Calu3 (cell line): ENCODE data around the gene TSEN15. TPM values are rescaled to one million over a fixed set of nuclear protein-coding genes. Genes with fewer than 3 reads are reported as not detected.
A peak's percentile ranks its signal among the peaks of the same experiment; 100 is the strongest.

Source experiments
- BruUV-seq: library from RNA; stranded (reverse); fragments of 400-500 nt; replicated peaks from 2 replicates; lab custom pipeline; 2021; lab: Mats Ljungman, UMichigan
- CTCF ChIA-PET: fragments of 300-600 bp; sonication (Branson Sonifier 250); formaldehyde crosslinking; loops from one replicate; lab custom pipeline; 2022; ENCODE audit warnings: antibody characterized with exemption; lab: Charles Lee
- DNase-seq: peaks from one replicate; pipeline ENCODE4 v3.0.0; 2022
- H3K27ac Mint-ChIP-seq: one replicate; pipeline ENCODE4 v1.8.0; 2022; ENCODE audit warnings: mixed read lengths; ENCODE audit not compliant: unreplicated experiment
- H3K27me3 Mint-ChIP-seq: one replicate; pipeline ENCODE4 v1.8.0; 2022; ENCODE audit warnings: mixed read lengths; ENCODE audit not compliant: unreplicated experiment
- H3K36me3 Mint-ChIP-seq: one replicate; pipeline ENCODE4 v1.8.0; 2022; ENCODE audit warnings: mild to moderate bottlenecking, moderate library complexity, mixed read lengths; ENCODE audit not compliant: insufficient read depth, unreplicated experiment
- H3K4me1 Mint-ChIP-seq: one replicate; pipeline ENCODE4 v1.8.0; 2022; ENCODE audit warnings: mild to moderate bottlenecking, low read depth, mixed read lengths; ENCODE audit not compliant: unreplicated experiment
- H3K4me3 Mint-ChIP-seq: one replicate; pipeline ENCODE4 v1.8.0; 2022; ENCODE audit warnings: mild to moderate bottlenecking, low read depth, moderate library complexity, mixed read lengths; ENCODE audit not compliant: unreplicated experiment
- H3K9me3 Mint-ChIP-seq: one replicate; pipeline ENCODE4 v1.8.0; 2022; ENCODE audit warnings: low read depth, mixed read lengths; ENCODE audit not compliant: unreplicated experiment
- intact Hi-C: fragments of 100-400 bp; cut with micrococcal nuclease; formaldehyde crosslinking; loops from one replicate; pipeline ENCODE4 v1.10.0; 2022; ENCODE audit not compliant: unreplicated experiment
- total RNA-seq: library from RNA; stranded (reverse); gene quantifications from 2 replicates; pipeline ENCODE4 v1.2.3, GENCODE V29; 2022
- TF ChIP-seq, protein P1 (sequence below): fragments of 200-600 bp; IDR thresholded peaks from one replicate; pipeline ENCODE4 v1.8.0; 2022; ENCODE audit warnings: antibody characterized with exemption; ENCODE audit not compliant: unreplicated experiment

Gene TSEN15
- total RNA-seq, 1 experiment from 2014 or later: 62.6 TPM

DNA sequence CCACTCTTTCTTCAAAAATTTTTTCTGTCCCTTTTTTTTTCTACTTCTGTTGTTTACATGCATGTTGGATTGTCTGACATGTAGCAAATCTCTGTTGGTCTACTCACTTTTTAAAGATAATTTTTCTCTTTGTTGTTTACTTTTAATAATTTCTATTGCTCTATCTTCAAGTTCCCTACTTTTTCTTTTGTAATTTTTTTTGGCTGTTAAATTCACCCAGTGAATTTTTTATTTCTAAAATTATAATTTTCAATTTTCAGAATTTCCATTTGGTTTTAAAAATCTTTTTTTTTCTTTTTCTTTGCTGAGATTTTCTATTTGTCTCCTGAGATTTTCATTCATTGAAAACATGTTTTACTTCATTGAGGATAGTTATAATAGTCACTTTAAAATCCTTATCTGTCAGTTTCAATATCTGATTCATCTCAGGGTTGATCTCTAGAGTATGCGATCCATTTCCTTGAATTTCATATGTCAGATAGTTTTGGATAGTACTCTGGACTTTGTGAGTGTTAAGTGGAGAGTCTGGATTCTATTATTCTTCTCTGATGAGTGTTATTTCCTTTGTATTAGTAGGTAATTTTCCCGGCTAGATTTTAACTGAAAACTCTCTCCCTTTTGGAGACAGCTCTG, 1.6 kb upstream of the TSEN15 start:
- H3K4me3 Mint-ChIP-seq: no peak overlapping the region
- CTCF ChIA-PET: no interaction called here
- intact Hi-C loops: loop anchor here (2.0 to 5.0 kb wide), 4 partner anchors 53 to 418 kb away; partner anchors contain the start of gene APOBEC4

DNA sequence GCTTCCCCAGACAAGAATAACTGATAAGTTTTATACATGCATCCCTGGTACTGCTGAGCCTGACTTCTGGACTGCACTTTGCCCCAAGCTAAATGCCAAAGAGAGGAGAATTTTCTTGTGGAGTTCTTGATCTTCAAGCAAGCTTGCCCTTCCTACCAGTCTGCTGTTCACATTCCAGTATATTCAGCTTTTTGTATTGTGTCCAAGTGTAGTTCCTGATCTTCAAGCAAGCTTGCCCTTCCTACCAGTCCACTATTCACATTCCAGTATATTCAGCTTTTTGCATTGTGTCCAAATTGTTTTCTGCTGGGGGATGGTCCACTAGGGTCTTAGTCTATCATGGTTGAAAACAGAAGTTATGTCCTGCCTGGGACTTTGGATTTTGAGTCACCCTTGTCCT, 894 bp upstream of the TSEN15 start:
- CTCF ChIA-PET: interaction anchor here (0.6 to 1.0 kb wide), 2 partner anchors 11 to 336 kb away, joined by 4 to 9 read pairs; partner anchors contain the start of gene C1orf21
- Mint-ChIP-seq H3K4me1 (peaks cover 30% of the 10 kb centered on the region), H3K27ac (peak overlapping the region; percentile 100), H3K27me3 (no peaks in the 10 kb centered on the region), H3K9me3 (no peaks in the 10 kb centered on the region), H3K36me3 (peaks cover 19% of the 10 kb centered on the region), H3K4me3 (peak overlapping the region; percentile 90)
- no peak for DNase-seq
- no TSS peak for BruUV-seq
- intact Hi-C loops: loop anchor here (2.0 to 5.0 kb wide), 4 partner anchors 53 to 418 kb away; partner anchors contain the start of gene APOBEC4
- TF ChIP-seq, protein P1, sequence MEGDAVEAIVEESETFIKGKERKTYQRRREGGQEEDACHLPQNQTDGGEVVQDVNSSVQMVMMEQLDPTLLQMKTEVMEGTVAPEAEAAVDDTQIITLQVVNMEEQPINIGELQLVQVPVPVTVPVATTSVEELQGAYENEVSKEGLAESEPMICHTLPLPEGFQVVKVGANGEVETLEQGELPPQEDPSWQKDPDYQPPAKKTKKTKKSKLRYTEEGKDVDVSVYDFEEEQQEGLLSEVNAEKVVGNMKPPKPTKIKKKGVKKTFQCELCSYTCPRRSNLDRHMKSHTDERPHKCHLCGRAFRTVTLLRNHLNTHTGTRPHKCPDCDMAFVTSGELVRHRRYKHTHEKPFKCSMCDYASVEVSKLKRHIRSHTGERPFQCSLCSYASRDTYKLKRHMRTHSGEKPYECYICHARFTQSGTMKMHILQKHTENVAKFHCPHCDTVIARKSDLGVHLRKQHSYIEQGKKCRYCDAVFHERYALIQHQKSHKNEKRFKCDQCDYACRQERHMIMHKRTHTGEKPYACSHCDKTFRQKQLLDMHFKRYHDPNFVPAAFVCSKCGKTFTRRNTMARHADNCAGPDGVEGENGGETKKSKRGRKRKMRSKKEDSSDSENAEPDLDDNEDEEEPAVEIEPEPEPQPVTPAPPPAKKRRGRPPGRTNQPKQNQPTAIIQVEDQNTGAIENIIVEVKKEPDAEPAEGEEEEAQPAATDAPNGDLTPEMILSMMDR: no peak

More for the DNA sequence above, 1.6 kb upstream of the TSEN15 start:
- DNase-seq: no peak
- Mint-ChIP-seq H3K36me3 (peaks cover 19% of the 10 kb centered on the region), H3K9me3 (no peaks in the 10 kb centered on the region), H3K4me1 (peaks cover 30% of the 10 kb centered on the region), H3K27me3 (no peaks in the 10 kb centered on the region), H3K27ac (peak overlapping the region; percentile 100)
- no TSS peak for BruUV-seq
- TF ChIP-seq, protein P1: no peak

DNA sequence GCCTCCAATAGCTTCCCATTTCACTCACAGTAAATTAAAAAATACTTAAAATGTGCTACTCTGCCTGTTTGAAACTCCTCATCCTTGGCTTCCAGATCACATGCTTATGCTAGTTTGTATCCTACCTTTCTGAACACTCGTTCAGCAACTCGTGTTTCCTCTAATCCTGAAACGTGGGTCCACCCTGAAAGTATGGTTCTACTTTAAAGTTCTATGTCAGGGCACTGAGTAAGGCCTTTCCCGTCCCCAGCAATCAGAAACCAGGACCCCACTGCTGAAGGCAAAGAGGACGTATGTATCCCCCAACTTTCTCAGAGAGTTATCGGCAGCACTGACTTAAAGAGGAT, 419 bp upstream of the TSEN15 start:
- TF ChIP-seq, protein P1: no peak
- H3K27ac Mint-ChIP-seq: peak overlapping the region; percentile 100
- DNase-seq: no peak
- peaks cover 19% of the 10 kb centered on the region for H3K36me3 Mint-ChIP-seq
- intact Hi-C loops: loop anchor here (2.0 to 5.0 kb wide), 4 partner anchors 54 to 419 kb away; partner anchors contain the start of gene APOBEC4
- H3K4me3 Mint-ChIP-seq: peak overlapping the region; percentile 90
- CTCF ChIA-PET: interaction anchor here (0.6 to 1.1 kb wide), 3 partner anchors 11 to 336 kb away, joined by 3 to 9 read pairs (median 4); partner anchors contain the start of gene C1orf21
- no peaks in the 10 kb centered on the region for H3K27me3 Mint-ChIP-seq
- BruUV-seq: TSS peak; percentile 96
- peaks cover 30% of the 10 kb centered on the region for H3K4me1 Mint-ChIP-seq
- H3K9me3 Mint-ChIP-seq: no peaks in the 10 kb centered on the region

DNA sequence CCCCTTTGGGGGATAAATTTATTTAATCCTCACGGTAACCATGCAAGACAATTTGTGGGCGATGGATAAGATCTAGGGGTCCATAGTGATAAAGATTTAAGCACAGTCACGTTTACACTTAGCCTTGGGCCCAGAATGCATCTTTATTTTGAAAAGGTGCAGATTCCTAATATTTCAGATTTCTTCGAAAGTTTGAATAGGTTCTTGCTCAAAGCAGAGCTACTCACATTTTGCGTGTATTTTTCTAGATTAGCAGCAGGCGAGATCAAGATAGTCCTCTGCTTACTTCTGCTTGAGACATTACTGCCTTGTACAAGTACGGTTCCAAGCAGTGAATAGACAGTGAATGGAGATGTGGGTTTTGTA, 647 bp downstream of the TSEN15 start:
- Mint-ChIP-seq H3K4me3 (peak overlapping the region; percentile 90), H3K27me3 (no peaks in the 10 kb centered on the region), H3K27ac (peak overlapping the region; percentile 100), H3K4me1 (peaks cover 41% of the 10 kb centered on the region), H3K36me3 (peaks cover 25% of the 10 kb centered on the region), H3K9me3 (no peaks in the 10 kb centered on the region)
- intact Hi-C loops: loop anchor here (5.0 kb wide), 3 partner anchors 55 to 420 kb away; partner anchors contain the start of gene APOBEC4
- CTCF ChIA-PET: interaction anchor here (1.0 to 1.1 kb wide), 2 partner anchors 11 to 59 kb away, joined by 3 read pairs; no protein-coding TSS in a partner anchor
- DNase-seq: no peak
- BruUV-seq: no TSS peak
- TF ChIP-seq, protein P1: no peak
